Adrenal gland (tissue), 12 donors: ENCODE results near the gene SDK1. TPM values are rescaled to one million over a fixed set of nuclear protein-coding genes. Genes with fewer than 3 reads are reported as not detected.

ENCODE experiments used
- DNase-seq, 7 donors: peaks; one replicate each; pipeline ENCODE4 v3.0.0-alpha.2; 2019 to 2020
- H3K27ac ChIP-seq, 5 donors: fragments of 200-600 bp; sonication (generic) in 4 of 5; 1 replicate in 3 of 5; 2 replicates in 2 of 5; pipeline versions ENCODE4 v1.5.1 to v1.8.0; 2016 to 2020; ENCODE audit warnings: mild to moderate bottlenecking in 1 of 5
- H3K27me3 ChIP-seq: fragments of 200-600 bp; 2 replicates; pipeline ENCODE4 v1.8.0; 2021
- H3K36me3 ChIP-seq, 2 donors: fragments of 200-600 bp; replicated peaks in 1 of 2; 1 replicate in 1 of 2; 2 replicates in 1 of 2; pipeline versions ENCODE4 v1.5.1 to v1.8.0; 2018 to 2022
- H3K4me1 ChIP-seq, 2 donors: fragments of 200-600 bp; replicated peaks in 1 of 2; 1 replicate in 1 of 2; 2 replicates in 1 of 2; pipeline versions ENCODE4 v1.5.1 to v1.8.0; 2018 to 2021
- H3K4me3 ChIP-seq, 4 donors: fragments of 200-600 bp; sonication (generic) in 3 of 4; one replicate each; pipeline ENCODE4 v1.5.1; 2016 to 2018
- H3K9me3 ChIP-seq, 3 donors: fragments of 200-600 bp; sonication (generic) in 1 of 3; replicated peaks in 1 of 3; 1 replicate in 2 of 3; 2 replicates in 1 of 3; pipeline versions ENCODE4 v1.5.1 to v1.8.0; 2016 to 2021
- POLR2A ChIP-seq, 2 donors: fragments of 450-650 bp; IDR thresholded peaks; one replicate each; pipeline ENCODE4 v1.6.1; 2017; ENCODE audit warnings: antibody characterized with exemption in 2 of 2, mild to moderate bottlenecking in 2 of 2, moderate library complexity in 1 of 2
- WGBS, 4 donors: extraction: QIAGEN DNeasy Blood & Tissue Kit in 2 of 4; methylation state at CpG; one replicate each; pipeline versions ENCODE4 v1.1.5 to v1.1.7; 2013 to 2017; 5-methylcytosine and 5-hydroxymethylcytosine counted together
- intact Hi-C, 2 donors: fragments of 100-400 bp; cut with DNase I; formaldehyde crosslinking; loops; one replicate each; pipeline versions ENCODE4 v1.14.1 to v1.15.0; 2022 to 2023
- polyA plus RNA-seq, 3 donors: library from polyadenylated mRNA; stranded (reverse); fragments of 200-250 nt in 2 of 3; fragments of 350-450 nt in 1 of 3; fragmentation: Illumina TruSeq in 1 of 3; extraction: RNeasy Lipid Tissue Mini Kit (QIAGEN cat#74804) in 1 of 3; gene quantifications; one replicate each; pipeline ENCODE4 v1.2.3, GENCODE V29; 2013 to 2014
- total RNA-seq, 9 donors: library from RNA; depleted of rRNA in 4 of 9; stranded (reverse); fragments of >200 nt in 4 of 9; fragments of 120-200 nt in 1 of 9; fragmentation: NEBNext Ultra II Directional in 1 of 9; extraction: Animal tissue kit (Norgen Biotek cat#: 25700) in 1 of 9; gene quantifications; one replicate each; pipeline versions ENCODE4 v1.1.0 to v1.2.4, GENCODE V29; 2013 to 2023
- TF ChIP-seq, protein P1 (sequence below), 6 experiments: fragments of 450-650 bp in 4 of 6; fragments of 200-600 bp in 2 of 6; sonication (generic) in 1 of 6; IDR thresholded peaks; 1 replicate in 5 of 6; 2 replicates in 1 of 6; pipeline versions ENCODE4 v1.5.1 to v1.8.0; 2016 to 2021; ENCODE audit warnings: antibody characterized with exemption in 6 of 6, mild to moderate bottlenecking in 2 of 6, moderate library complexity in 1 of 6
- donor health status: healthy with polysubstance abuse.
- donor health status: Bipolar disorder and iron deficiency.
- donor health status: DM: yes; HTN: yes; CAD: no.
- donor health status: DM: no; HTN: no; CAD: no.
- donor health status: DM: no; HTN: no; CAD: no.
- donor health status: DM: yes; HTN: yes; CAD: no.

The SDK1 gene
- total and polyA plus RNA-seq, 12 donors: 0.50 to 3.6 (median 1.5) TPM

DNA sequence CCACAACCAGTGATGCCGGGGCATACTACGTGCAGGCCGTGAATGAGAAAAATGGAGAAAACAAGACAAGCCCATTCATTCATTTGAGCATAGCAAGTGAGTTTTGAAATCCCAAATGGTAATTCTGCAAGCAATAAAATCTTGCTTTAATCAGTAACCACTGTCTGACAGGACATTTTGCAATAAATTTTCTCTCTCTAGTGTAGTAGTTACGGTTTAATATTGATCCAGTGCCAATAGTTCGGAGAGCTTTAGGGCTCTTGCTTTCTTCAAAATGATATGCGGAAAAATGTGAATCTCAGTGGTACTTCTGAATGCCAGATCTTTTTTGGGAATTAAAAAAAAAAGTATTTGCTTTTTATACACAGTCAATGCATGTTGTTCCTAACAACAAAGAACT is 520.4 kb downstream of the SDK1 start:
- Histone ChIP-seq H3K4me3 (no peak overlapping the region), H3K4me1 (no peaks in the 10 kb centered on the region), H3K27ac (no peak overlapping the region), H3K36me3 (no peaks in the 10 kb centered on the region), H3K27me3 (no peaks in the 10 kb centered on the region), H3K9me3 (no peaks in the 10 kb centered on the region)
- TF ChIP-seq, protein P1, sequence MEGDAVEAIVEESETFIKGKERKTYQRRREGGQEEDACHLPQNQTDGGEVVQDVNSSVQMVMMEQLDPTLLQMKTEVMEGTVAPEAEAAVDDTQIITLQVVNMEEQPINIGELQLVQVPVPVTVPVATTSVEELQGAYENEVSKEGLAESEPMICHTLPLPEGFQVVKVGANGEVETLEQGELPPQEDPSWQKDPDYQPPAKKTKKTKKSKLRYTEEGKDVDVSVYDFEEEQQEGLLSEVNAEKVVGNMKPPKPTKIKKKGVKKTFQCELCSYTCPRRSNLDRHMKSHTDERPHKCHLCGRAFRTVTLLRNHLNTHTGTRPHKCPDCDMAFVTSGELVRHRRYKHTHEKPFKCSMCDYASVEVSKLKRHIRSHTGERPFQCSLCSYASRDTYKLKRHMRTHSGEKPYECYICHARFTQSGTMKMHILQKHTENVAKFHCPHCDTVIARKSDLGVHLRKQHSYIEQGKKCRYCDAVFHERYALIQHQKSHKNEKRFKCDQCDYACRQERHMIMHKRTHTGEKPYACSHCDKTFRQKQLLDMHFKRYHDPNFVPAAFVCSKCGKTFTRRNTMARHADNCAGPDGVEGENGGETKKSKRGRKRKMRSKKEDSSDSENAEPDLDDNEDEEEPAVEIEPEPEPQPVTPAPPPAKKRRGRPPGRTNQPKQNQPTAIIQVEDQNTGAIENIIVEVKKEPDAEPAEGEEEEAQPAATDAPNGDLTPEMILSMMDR (IDR thresholded peaks at IDR 0.05): no peak
- TF ChIP-seq POLR2A (IDR thresholded peaks at IDR 0.05): no peak
- intact Hi-C loops: no loop called here
- no peak for DNase-seq
- WGBS, 4 donors: 77 to 88% (median 77%) methylated on average over 6 of the region's 6 CpGs

DNA sequence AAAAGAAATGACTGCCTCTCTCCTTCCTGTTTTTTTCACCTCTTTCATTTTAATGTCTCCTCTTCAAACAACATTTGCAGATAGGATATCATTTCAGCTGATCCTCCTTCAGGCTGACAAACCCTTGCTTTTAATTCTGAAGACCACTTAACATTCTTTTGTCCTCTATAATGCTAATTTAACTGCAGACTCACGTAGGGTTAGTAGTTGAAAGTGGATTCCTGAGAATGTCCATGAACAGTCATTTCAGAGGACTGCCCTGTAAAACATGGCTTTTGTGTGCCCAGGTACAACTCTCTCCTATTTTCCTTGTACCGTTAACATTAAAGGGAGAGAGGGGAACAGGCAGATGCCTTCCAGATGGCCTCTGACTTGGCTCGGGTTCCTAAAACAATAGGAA is 524.4 kb downstream of the SDK1 start:
- intact Hi-C loops: no loop called here
- DNase-seq: no peak
- H3K27me3 ChIP-seq: no peaks in the 10 kb centered on the region
- TF ChIP-seq, protein P1 (IDR thresholded peaks at IDR 0.05): no peak
- no peak for TF ChIP-seq POLR2A (IDR thresholded peaks at IDR 0.05)
- 68 to 72% (median 70%) methylated on average over 3 of the region's 3 CpGs for WGBS, 4 donors
- no peaks in the 10 kb centered on the region for H3K36me3 ChIP-seq
- no peak overlapping the region for H3K27ac ChIP-seq
- no peaks in the 10 kb centered on the region for H3K9me3 ChIP-seq
- H3K4me3 ChIP-seq: no peak overlapping the region
- no peaks in the 10 kb centered on the region for H3K4me1 ChIP-seq

DNA sequence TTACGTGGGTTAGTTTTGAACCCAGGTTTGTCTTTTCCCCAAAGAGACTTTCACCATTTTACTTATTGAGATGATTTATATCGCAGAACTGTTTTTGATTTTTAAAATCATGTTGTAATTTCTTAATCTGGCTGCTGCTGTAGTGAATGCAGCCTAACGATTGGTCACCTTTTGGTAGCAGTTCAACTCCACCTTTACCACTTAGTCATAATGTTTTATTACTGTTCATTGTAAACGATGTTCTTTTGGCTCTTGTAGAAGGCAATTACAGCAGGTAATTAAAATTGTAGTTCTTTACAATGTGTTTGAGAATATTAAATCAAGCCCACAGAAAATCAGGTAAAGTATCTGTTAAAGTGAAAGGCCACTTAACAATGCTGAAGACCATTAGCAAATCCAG is 531.1 kb downstream of the SDK1 start:
- no peak overlapping the region for H3K4me3 ChIP-seq
- H3K9me3 ChIP-seq: no peaks in the 10 kb centered on the region
- H3K36me3 ChIP-seq: no peaks in the 10 kb centered on the region
- no peak for DNase-seq
- H3K27ac ChIP-seq: no peak overlapping the region
- TF ChIP-seq, protein P1 (IDR thresholded peaks at IDR 0.05): no peak
- no peak for TF ChIP-seq POLR2A (IDR thresholded peaks at IDR 0.05)
- H3K4me1 ChIP-seq: no peaks in the 10 kb centered on the region
- no peaks in the 10 kb centered on the region for H3K27me3 ChIP-seq
- intact Hi-C loops: no loop called here
- 72 to 81% (median 72%) methylated on average over 4 of the region's 4 CpGs for WGBS, 4 donors

DNA sequence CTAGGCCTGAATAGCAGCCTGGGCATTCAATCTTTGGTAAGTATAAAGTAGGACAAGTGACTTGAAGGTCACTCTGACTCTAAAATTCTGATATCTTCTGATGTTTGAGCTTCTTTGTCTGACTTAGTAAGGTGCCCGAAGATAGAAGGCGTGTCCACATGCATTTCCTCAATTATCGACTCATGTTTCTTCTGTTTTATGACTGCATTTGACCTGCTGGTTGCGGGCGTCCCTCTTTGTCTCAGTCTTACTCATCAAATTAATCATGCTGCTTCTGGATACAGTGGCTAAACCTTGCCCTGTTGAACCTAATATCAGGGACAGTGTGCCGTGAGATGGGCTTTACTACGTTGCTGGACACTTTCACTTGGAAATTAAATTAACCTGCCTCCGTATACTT is 534.1 kb downstream of the SDK1 start:
- 69 to 82% (median 78%) methylated on average over 8 of the region's 8 CpGs for WGBS, 4 donors
- Histone ChIP-seq H3K9me3 (no peaks in the 10 kb centered on the region), H3K27ac (no peak overlapping the region), H3K27me3 (no peaks in the 10 kb centered on the region), H3K4me3 (no peak overlapping the region), H3K4me1 (no peaks in the 10 kb centered on the region), H3K36me3 (no peaks in the 10 kb centered on the region)
- intact Hi-C loops: no loop called here
- TF ChIP-seq, protein P1 (IDR thresholded peaks at IDR 0.05): no peak
- TF ChIP-seq POLR2A (IDR thresholded peaks at IDR 0.05): no peak
- no peak for DNase-seq
